ENCODE results near the gene INPP4B. TPM values are rescaled to one million over a fixed set of nuclear protein-coding genes. Genes with fewer than 3 reads are reported as not detected.

INPP4B gene
- total RNA-seq, 2 donors from 2014 or later, result 10.0 to 14.1 TPM

DNA sequence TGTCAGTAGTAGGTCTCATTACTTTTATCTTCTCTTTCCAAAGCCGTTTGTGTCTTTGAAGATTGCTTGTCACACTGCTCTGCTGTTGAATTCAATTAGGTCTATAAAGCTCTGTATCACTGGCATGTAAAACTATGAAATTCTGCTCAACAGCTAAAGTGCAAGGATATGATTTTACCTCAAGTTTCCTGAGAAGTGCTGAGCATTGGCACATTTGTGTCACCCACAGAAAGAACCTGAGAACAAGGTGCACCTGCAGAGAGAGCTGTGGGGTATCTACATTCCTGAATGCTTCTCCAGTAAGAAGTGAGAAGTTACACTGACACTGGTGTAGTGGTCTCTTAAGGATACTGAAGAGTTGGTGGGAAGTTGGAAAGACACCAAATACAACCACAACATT is 274.0 kb downstream of the INPP4B start:
- no peak for DNase-seq

DNA sequence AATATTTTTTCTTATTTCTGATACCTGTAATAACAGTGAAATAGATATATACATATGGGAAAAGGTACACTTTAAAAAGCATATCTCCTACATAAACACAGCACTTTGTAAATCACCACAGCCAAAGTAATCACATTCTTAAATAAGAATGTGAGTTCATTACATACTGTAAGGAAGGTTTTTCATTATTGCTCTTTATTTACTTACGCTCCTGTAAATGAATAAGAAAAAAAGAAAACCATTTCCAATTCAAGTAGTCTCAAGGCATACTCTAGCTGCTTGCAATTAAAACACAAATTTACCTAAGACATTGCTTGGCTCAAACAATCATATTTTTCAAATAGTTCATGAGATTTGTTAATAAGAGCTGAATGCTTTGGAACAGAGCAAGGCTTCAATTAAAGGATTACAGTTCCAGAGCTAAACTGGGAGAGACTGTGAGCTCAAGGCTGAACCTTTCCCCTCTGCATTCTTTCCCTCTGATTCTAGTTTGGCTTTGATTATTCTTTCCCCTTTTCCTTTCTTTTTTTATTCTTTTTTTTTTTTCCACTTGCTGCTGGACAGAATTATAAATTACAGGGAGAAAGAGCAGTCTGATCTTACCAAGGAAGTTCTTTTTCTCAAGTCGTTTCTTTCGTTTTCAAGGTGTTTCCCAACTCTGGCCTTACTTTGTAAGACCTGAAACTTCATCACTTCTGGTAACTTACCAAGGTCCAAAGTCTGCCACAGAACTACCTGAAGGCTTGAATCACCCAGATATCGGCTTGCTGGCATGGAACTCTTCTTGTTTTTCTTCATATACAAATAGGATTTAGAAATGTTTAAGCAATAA is 278.3 kb downstream of the INPP4B start:
- peak overlapping the region in 1 of 2 donors; percentile 57 for H3K9ac ChIP-seq (ENCODE audit: low read depth in 2 of 2, low read length in 2 of 2)
- H3K27me3 ChIP-seq, result no peaks in the 10 kb centered on the region
- H3K4me1 ChIP-seq, result no peaks in the 10 kb centered on the region
- intact Hi-C loops (cut with DNase I), result no loop called here
- no peaks in the 10 kb centered on the region for H3K9me3 ChIP-seq
- TF ChIP-seq, protein P1, sequence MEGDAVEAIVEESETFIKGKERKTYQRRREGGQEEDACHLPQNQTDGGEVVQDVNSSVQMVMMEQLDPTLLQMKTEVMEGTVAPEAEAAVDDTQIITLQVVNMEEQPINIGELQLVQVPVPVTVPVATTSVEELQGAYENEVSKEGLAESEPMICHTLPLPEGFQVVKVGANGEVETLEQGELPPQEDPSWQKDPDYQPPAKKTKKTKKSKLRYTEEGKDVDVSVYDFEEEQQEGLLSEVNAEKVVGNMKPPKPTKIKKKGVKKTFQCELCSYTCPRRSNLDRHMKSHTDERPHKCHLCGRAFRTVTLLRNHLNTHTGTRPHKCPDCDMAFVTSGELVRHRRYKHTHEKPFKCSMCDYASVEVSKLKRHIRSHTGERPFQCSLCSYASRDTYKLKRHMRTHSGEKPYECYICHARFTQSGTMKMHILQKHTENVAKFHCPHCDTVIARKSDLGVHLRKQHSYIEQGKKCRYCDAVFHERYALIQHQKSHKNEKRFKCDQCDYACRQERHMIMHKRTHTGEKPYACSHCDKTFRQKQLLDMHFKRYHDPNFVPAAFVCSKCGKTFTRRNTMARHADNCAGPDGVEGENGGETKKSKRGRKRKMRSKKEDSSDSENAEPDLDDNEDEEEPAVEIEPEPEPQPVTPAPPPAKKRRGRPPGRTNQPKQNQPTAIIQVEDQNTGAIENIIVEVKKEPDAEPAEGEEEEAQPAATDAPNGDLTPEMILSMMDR (IDR thresholded peaks at IDR 0.05), result no peak
- H3K27ac ChIP-seq, result peak overlapping the region; percentile 68
- peak overlapping the region; percentile 8 for H3K4me3 ChIP-seq
- DNase-seq, result peak; percentile 63
- H3K36me3 ChIP-seq, result no peaks in the 10 kb centered on the region

More for the DNA sequence above, 274.0 kb downstream of the INPP4B start:
- intact Hi-C loops (cut with DNase I), result no loop called here
- H3K36me3 ChIP-seq, result no peaks in the 10 kb centered on the region
- no peak overlapping the region for H3K27ac ChIP-seq
- no peak overlapping the region for H3K9ac ChIP-seq (ENCODE audit: low read depth in 2 of 2, low read length in 2 of 2)
- no peaks in the 10 kb centered on the region for H3K27me3 ChIP-seq
- TF ChIP-seq, protein P1 (IDR thresholded peaks at IDR 0.05), result no peak
- H3K9me3 ChIP-seq, result no peaks in the 10 kb centered on the region
- no peak overlapping the region for H3K4me3 ChIP-seq
- no peaks in the 10 kb centered on the region for H3K4me1 ChIP-seq

DNA sequence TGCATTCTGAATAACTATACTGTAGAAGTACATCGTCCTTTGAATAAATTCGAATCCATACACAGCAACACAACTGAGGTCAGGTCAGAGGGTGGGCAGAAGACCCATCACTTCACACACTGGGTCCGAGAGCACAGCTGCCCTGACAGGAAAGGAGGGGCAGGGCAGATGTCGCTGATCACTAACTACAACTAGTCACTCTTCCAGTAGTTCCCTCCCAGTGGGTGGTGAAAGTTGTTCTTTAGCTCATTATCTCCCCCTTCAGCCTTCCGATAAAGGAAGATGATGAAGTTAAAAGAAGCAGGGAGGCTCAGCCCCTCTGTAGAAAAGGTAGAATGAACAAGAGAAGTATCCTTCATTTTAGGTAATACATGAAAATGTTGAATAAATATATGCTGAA is 278.9 kb downstream of the INPP4B start:
- intact Hi-C loops (cut with DNase I), result no loop called here
- TF ChIP-seq, protein P1 (IDR thresholded peaks at IDR 0.05), result no peak
- no peak for DNase-seq
- H3K4me1 ChIP-seq, result no peaks in the 10 kb centered on the region
- H3K4me3 ChIP-seq, result peak overlapping the region; percentile 8
- no peaks in the 10 kb centered on the region for H3K36me3 ChIP-seq
- peak overlapping the region in 1 of 2 donors; percentile 32 for H3K9ac ChIP-seq (ENCODE audit: low read depth in 2 of 2, low read length in 2 of 2)
- H3K27me3 ChIP-seq, result no peaks in the 10 kb centered on the region
- peak overlapping the region; percentile 68 for H3K27ac ChIP-seq
- no peaks in the 10 kb centered on the region for H3K9me3 ChIP-seq

DNA sequence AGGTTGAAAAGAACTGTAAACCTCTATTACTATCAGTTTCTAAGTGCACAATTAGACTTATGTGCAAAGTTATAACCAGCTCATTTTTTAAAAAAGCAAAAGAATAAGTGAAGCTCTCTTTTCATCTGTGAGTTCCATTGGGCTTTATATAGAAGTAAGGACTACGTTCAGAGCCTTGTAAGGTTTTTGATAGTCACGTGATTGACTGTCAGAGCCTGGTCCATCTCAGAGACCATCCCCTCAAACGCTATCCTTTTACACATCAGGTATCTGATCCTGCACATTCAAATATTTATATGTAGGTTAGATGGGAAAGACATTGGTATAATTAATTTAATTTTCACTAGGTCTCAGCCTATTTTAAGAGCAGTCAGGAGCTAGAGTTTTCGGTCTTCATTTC is 279.3 kb downstream of the INPP4B start:
- H3K4me3 ChIP-seq, result no peak overlapping the region
- no peaks in the 10 kb centered on the region for H3K4me1 ChIP-seq
- intact Hi-C loops (cut with DNase I), result no loop called here
- H3K27me3 ChIP-seq, result no peaks in the 10 kb centered on the region
- TF ChIP-seq, protein P1 (IDR thresholded peaks at IDR 0.05), result no peak
- no peak for DNase-seq
- H3K27ac ChIP-seq, result peak overlapping the region; percentile 68
- H3K9me3 ChIP-seq, result no peaks in the 10 kb centered on the region
- no peaks in the 10 kb centered on the region for H3K36me3 ChIP-seq
- peak overlapping the region in 1 of 2 donors; percentile 4 for H3K9ac ChIP-seq (ENCODE audit: low read depth in 2 of 2, low read length in 2 of 2)

DNA sequence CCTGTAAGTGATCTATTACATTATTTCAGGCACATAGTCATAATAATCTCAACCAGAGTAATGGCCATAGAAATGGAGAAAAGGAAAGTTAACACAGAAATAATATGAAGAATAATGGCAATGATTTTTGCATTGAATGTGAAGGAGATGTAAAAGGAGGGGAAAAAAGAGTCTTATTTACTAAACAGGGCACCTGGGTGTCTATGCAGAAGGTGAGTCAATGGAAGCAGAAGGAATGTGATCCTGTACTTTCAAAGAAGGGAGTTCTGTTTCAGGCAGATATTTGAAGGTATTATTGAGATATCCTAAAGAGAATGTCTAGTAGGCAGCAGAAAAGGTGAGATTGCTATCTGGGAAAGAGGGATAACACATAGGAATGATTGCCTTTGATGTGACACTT is 279.9 kb downstream of the INPP4B start:
- DNase-seq, result no peak
- Histone ChIP-seq H3K9me3 (no peaks in the 10 kb centered on the region), H3K9ac (ENCODE audit: low read depth in 2 of 2, low read length in 2 of 2) (peak overlapping the region in 1 of 2 donors; percentile 4), H3K4me3 (peak overlapping the region; percentile 19), H3K4me1 (no peaks in the 10 kb centered on the region), H3K27me3 (no peaks in the 10 kb centered on the region), H3K27ac (peak overlapping the region; percentile 68), H3K36me3 (no peaks in the 10 kb centered on the region)
- TF ChIP-seq, protein P1 (IDR thresholded peaks at IDR 0.05), result no peak
- intact Hi-C loops (cut with DNase I), result no loop called here

Data from colonic mucosa (tissue), 4 donors.